Measurements from ENCODE around the gene IFNA10.
"Not testable (repeated sequence)": the region's sequence is repeated elsewhere in the genome, so short reads cannot be mapped to it uniquely, and the experiment has no call there.

IFNA10 gene

DNA sequence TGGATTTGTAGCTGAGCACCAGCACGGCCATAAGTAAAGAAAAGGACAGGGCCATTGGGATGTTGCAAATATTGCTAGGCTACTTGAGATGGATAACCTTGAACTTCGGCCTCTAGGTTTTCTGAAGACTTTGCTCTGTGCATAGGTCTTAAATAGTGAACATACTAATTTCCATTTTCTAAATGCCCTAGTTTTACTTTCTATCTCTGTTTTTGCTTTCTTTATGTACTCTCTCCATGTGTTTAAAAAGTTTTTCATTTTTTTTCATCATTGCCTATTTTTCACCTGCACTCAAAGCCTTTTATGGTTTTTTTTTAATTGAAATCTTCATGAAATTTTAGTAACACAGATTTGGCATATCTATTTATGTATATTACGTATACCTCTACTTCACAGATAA lies at the start of gene IFNA10:
Gene IFNA10 (minus strand): TSS at position 101 of the 400 bp plus-strand sequence. CDS start 46 bp downstream, at position 55.
- not testable (repeated sequence) for DNase-seq (ENCODE audit: low read depth)

DNA sequence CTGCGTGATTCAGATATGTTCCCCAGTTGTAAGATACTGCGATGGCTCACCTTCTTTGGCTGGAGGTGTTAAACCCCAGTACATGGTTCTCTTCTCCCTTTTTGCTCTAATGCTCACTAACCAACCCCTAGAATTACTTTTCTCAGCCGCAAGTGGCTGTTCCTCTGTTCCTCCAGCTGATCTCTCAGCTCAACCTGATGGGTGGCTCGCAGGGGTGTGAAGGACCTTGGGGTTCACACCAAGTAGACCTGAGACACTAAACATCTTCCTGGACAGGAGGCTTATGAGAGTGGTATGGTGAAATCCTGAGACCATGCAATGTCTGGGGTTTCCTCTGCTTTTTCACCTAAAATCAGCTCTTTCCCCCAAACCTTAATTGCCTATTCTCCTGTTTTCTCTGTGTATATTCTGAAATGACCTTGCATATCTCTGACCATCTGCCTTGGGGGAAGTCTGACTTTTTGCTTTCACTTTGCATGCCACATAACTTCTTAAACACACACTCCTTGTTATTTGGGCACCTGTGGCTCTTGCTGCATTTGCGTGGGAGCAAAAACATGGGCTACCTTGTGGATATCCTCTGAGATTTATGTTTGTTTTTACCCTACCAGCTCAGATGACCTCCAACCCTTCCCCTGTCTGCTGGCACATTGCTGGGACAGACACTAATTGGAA lies 48.7 kb upstream of the IFNA10 start:
- no peak for DNase-seq (ENCODE audit: low read depth)

DNA sequence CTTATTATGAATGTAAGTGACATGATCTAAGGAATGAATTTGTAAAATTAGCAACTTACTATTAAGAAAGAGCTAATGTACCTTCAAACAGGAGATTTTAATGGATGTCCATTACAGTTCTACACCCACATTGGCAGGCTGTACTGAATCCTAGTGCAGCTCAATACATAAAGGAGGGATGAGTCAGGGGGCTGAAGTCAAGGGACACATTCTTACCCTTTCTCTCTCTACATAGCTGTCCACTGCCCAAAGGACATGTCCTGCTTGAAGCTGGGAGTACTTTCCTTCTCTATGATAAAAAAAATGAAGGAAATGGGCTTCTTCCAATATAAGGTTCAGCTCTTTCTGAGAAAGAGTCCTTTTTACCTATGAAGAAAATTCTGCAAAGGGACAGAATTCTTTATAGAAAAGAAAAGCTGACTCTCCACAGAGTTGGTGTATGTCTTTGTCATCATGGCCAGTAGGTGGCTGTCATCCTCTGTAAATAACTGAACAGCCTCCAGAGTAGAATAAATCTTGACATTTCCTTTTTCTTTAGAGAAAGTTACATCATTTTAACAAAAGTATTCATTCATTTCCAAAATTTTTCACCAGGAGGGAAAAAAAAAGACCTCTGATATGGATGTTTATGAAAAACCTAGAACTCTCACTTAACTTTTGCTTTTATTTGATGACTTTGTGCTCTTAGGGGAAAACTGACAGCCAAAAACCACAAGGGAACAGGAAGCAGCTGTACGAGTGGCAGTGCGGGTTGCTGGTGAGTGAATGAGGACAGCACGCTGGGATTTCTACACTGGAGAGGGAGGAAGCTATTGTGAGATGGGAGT lies 46.0 kb upstream of the IFNA10 start:
- DNase-seq (ENCODE audit: low read depth), result peak; percentile 18

DNA sequence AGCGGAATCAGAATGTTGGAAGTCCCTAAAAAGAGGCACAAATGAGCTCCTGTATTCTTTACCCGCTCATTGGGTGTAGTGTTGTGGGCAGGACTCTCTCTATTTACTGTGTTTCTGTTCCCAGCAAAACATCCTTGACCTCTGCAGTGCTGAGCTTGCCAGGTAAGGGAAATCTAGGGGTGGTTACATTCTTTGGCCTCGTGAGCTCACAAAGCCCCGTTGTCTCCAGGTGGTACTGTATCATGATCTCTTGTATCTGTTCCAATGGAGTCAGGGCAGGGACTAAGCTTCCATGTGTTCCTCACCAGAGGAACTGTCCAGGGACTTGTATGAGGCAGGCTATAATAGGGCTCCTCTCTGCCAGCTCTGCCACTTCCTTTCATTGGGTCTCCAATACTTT lies 44.7 kb upstream of the IFNA10 start:
- DNase-seq (ENCODE audit: low read depth), result no peak

DNA sequence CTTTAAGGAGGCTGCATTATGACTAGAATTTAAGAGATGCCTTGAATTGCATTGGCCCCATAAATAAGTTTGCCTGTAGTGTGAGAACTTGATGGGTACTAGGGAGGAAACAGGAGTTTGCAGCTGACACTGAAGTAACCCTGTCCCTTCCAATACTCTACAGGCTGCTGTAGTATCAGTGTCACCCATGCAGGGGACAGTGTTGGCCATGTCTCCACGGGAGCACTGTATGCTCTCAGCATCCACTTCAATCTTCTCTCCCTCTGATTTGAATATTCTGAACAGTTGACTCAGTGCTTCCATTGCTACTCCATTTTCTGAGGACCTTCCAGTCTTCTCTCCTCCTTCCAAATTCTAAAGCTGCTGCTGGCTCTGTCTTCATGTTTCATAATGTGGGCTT lies 44.2 kb upstream of the IFNA10 start:
- DNase-seq (ENCODE audit: low read depth), result no peak

DNA sequence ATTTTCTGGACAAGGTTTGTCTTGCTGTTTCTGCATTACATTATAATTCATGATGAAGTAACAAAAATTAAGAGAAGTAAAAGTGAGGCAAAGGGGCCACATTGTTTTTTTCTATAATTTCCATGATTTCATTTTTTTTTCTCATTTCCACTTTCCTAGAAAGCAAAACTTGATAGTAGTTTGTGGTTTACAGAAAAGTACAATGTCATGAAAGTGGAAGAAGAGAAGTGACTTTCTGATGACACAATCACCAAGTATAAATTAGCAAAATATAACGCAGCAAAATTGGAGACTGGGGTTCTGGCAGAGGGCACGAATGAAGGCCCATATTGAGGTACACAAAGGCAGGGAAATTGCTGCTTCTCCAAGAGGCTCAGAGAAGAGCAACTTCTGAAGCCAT lies 37.9 kb upstream of the IFNA10 start:
- DNase-seq (ENCODE audit: low read depth), result no peak

DNA sequence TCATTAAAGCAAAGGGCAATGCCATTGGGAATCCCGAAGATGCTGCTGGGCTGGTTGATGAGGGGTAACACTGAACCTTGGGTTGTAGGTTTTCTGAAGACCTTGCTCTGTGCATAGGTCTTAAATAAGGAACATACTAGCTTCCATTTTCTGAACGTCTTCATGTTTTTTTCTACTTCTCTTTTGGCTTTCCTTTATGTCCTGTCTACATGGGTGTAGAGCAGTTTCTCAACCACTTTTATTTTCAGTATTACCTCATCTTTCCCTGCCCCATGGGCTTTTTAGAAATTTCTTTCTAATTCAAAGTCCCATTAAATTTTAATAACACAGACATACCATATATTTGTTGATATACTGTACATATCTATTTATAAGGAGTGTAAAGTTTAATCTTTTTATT lies 33.0 kb upstream of the IFNA10 start, which contains the start of gene IFNA14:
Gene IFNA14 (minus strand): TSS at position 95 of the 400 bp plus-strand sequence. CDS start 70 bp downstream, at position 25.
- DNase-seq (ENCODE audit: low read depth), result no peak

DNA sequence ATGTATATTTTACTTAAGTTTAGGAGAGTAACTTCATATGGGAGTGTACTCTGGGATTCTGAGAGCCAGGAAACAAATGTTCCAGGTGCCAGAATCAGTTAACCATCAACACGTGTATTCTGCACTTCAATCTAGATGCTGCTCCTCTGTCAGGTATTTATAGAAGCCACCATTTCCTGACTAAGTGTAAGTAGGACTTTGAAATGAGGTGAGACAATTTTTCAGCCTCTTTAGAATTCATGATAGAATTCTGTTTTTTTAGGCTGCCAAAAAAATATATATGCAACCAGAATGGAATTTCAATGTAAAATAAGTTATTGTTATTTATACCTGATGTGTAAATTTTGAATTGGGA lies 29.4 kb upstream of the IFNA10 start:
- DNase-seq (ENCODE audit: low read depth), result not testable (repeated sequence)

DNA sequence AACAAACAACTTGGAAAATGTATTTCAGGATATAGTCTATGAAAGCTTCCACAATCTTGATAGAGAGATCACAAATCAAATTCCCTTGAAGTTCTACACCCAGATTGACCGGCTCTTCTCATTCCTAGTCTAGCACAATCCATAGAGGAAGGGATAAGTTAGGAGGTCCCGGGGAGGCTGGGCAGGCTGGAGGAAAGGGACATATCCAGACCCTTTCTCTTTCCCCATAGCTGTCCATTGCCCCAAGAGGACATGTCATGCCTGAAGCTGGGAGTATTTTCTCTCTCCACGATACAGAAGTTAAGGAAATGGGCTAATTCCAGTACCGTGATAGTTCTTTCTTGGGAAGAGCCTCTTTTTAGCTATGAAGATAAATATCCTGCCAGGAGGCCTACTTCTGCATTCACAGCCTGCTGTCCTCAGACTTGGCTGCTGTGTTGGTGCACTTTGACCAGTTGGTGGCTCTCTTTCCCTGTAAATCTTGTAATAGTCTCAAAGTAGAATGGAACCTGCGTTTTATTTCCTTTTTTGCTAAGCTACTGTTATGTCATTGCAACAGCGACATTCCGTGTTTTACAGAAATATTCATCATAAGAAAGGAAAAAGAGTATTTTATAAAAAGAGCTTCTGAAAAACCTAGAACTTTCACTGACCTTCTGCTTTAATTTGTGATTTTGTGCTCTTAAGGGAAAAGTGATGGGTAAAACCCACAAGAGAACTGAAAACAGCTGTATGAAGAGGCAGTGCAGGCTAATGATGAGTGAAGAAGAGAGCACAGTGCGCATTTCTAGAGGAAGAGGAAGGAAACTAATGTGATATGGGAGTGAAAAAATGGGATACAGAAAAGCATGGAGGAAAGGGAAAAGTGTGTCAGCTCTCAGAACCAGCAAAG lies 28.8 kb upstream of the IFNA10 start:
- DNase-seq (ENCODE audit: low read depth), result peak; percentile 5

DNA sequence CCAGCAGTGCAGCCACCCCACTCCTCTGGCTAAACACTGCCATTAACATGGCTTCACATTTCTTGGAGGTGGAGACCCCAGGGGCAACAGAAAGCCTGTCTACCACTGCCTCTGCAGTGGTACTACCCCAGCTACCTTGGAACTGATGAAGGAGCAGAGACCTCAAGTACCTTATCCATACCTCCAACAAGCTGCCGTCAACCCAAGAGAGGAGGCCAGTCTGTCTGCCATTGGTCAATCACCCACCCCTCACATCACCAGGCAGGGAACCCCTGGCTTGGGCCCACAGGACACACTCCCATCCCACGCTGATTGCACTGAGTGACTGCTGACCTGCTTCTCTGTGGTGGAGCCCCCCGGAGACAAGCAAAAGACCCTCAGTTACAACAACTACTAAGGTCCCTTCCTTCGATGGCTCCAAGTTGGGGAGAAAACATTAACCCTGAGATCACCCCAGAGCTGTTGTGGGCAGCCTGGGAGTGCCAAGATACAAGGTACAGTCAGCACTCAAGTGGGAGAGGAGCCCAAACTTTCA lies 27.3 kb upstream of the IFNA10 start:
- no peak for DNase-seq (ENCODE audit: low read depth)

DNA sequence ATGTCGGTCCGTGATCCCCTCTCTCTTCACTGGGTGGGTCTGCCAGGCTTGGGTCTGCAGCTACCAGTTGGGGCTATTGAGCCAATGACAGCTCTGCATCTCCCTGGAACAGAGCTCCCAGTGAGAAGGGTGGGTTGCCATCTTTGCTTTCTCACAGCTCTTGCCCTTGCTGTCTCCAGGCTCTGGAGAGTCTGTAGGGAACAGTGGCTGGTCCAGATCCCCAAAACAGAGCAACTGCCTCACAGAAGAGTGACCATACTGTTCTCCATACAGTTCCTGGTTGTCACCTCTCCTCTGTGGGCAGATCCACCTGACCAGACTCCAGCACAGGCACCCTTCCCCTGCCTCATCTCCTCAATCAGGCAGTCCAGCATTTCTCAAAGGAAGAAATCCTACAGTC lies 26.3 kb upstream of the IFNA10 start:
- DNase-seq (ENCODE audit: low read depth), result no peak

DNA sequence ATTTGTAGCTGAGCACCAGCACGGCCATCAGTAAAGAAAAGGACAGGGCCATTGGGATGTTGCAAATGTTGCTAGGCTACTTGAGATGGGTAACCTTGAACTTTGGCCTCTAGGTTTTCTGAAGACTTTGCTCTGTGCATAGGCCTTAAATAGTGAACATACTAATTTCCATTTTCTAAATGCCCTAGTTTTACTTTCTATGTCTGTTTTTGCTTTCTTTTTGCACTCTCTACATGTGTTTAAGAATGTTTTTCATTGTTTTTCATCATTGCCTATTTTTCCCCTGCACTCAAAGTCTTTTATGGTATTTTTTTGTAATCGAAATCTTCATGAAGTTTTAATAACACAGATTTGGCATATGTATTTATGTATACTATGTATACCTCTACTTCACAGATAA lies 21.2 kb upstream of the IFNA10 start, which contains the start of gene IFNA17:
Gene IFNA17 (minus strand): TSS at position 101 of the 400 bp plus-strand sequence. CDS start 49 bp downstream, at position 52.
- no peak for DNase-seq (ENCODE audit: low read depth)

DNA sequence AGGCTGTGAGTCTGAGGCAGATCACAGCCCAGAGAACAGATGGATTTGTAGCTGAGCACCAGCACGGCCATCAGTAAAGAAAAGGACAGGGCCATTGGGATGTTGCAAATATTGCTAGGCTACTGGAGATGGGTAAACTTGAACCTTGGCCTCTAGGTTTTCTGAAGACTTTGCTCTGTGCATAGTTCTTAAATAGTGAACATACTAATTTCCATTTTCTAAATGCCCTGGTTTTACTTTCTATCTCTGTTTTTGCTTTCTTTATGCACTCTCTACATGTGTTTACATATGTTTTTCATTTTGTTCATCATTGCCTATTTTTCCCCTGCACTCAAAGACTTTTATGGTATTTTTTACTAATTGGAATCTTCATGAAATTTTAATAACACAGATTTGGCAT lies 10.3 kb upstream of the IFNA10 start, which contains the start of gene IFNA16:
Gene IFNA16 (minus strand): TSS at position 101 of the 400 bp plus-strand sequence. CDS start 6 bp downstream, at position 95.
- DNase-seq (ENCODE audit: low read depth), result not testable (repeated sequence)

DNA sequence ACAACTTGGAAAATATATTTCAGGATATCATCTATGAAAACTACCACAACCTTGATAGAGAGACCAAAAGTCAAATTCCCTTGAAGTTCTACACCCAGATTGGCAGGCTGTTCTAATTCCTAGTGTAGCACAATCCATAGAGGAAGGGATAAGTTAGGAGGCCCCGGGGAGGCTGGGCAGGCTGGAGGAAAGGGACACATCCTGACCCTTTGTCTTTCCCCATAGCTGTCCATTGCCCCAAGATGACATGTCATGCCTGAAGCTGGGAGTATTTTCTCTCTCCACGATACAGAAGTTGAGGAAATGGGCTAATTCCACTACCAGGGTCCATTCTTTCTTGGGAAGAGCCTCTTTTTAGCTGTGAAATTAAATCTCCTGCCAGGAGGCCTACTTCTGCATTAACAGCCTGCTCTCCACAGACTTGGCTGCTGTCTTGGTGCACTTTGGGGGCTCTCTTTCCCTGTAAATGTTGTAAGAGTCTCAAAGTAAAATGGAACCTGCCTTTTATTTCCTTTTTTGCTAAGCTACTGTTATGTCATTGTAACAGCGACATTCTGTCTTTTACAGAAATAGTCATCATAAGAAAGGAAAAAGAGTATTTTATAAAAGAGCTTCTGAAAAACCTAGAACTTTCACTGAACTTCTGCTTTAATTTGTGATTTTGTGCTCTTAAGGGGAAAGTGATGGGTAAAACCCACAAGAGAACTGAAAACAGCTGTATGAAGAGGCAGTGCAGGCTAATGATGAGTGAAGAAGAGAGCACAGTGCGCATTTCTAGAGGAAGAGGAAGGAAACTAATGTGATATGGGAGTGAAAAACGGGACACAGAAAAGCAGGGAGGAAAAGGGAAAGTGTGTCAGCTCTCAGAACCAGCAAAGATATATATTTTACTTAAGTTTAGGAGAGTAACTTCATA lies 6.7 kb upstream of the IFNA10 start:
- DNase-seq (ENCODE audit: low read depth), result not testable (repeated sequence)

DNA sequence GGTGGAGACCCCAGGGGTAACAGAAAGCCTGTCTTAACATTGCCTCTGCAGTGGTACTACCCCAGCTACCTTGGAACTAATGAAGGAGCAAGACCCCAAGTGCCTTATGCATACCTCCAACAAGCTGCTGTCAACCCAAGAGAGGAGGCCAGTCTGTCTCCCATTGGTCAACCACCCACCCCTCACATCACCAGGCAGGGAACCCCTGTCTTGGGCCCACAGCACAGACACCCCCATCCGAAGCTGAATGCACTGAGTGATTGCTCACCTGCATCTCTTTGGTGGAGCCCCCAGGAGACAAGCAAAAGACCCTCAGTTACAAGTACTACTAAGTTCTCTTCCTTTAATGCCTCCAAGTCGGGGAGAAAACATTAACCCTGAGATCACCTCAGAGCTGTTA lies 5.2 kb upstream of the IFNA10 start:
- not testable (repeated sequence) for DNase-seq (ENCODE audit: low read depth)

DNA sequence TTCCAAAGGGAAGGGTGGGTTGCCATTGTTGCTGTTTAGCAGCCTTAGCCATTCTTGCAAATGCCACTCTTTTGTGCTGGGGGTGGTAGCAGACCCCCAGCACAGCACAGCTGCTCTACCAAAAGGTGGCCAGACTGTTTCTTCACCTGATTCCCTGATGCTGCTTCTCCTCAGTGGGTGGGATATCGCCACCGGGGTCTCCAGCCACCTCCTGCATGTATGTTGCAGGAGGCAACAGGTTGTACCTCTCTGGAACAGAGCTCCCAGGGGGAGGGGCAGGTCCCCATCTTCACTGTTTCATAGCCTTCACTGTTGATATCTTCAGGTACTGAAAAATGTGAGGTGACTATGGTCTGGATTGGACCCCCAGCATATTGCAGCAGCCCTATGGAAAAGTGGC lies 3.8 kb upstream of the IFNA10 start:
- not testable (repeated sequence) for DNase-seq (ENCODE audit: low read depth)

DNA sequence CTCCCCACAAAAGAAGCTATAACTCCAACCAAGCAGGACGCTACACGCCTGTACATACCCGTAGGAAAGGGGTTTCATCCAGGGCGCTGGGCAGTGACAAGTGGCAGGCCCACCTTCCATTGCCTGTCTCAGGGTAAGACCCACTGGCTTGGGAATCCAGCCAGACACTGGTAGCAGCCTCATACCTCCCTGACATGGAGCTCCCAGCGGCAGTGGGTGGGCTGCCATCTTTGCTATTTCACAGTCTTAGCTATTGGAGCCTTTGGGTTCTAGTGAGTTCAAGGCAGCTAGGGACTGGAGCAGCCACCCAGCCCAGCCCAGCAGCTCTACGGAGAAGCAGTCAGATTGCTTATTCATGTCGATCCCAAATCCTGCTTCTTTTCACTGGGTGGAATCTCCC lies 3.4 kb upstream of the IFNA10 start:
- DNase-seq (ENCODE audit: low read depth), result no peak

DNA sequence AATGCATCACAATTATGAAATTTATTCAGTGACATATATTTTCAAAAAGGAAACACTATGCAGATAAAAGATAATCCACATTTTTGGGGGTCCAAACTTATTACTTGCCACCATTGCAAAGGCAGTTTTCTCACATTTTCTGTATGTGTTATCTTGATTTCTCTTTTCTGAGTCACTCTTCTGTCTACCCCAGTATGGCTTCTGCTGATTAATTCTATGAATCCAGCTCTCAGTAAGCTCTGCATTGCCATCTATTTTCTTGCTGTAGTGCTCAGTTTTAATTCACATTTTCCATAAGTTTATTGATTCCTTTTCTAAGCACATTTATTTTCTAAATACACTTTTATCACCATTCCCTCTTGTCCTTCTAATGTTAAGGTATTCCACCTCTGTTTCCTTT lies 1.7 kb downstream of the IFNA10 start:
- no peak for DNase-seq (ENCODE audit: low read depth)

DNA sequence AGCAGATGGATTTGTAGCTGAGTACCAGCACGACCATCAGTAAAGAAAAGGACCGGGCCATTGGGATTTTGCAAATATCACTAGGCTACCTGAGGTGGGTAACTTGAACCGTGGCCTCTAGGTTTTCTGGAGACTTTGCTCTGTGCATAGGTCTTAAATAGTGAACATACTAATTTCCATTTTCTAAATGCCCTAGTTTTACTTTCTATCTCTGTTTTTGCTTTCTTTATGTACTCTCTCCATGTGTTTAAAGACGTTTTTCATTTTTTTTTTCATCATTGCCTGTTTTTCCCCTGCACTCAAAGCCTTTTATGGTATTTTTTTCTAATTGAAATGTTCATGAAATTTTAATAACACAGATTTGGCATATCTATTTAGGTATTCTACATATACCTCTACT lies 4.8 kb downstream of the IFNA10 start, which contains the start of gene IFNA7:
Gene IFNA7 (minus strand): TSS at position 101 of the 400 bp plus-strand sequence. CDS start 40 bp downstream, at position 61.
- DNase-seq (ENCODE audit: low read depth), result not testable (repeated sequence)
